ENCODE measurements around the gene GGT6. TPM values are rescaled to one million over a fixed set of nuclear protein-coding genes. Genes with fewer than 3 reads are reported as not detected.

The GGT6 gene
- total RNA-seq, 1 experiment from 2014 or later = not detected

DNA sequence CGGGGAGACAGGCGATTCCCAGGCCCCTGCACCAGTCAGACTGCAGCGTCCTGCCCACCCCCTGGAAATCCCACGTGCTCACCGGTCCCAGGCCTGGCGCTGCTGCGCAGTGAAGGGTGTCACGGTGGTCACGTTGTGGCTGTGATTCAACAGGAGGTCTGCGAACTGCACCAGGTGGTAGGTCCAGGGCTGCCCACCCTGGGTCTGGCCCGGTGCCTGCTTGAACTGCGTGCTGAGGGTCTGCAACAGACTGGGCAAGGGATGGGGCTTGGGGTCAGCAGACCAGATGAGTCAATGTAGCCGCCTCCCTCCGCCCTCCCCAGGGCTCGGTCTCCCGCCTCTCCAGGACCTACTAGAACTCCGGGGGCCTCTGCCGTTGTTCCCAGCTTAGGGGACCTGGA is 12.3 kb downstream of the GGT6 start:
- H3K4me3 ChIP-seq = no peak overlapping the region
- H3K4me1 ChIP-seq (replicated peaks) = no peaks in the 10 kb centered on the region
- DNase-seq (ENCODE audit: low read depth in 1 of 2, low spot score in 2 of 2) = peak in 1 of 2 experiments; percentile 36
- H3K27me3 ChIP-seq (replicated peaks) = no peaks in the 10 kb centered on the region
- peaks cover 70% of the 10 kb centered on the region for H3K36me3 ChIP-seq
- no peaks in the 10 kb centered on the region for H3K9me3 ChIP-seq (replicated peaks)
- H3K27ac ChIP-seq = no peak overlapping the region

DNA sequence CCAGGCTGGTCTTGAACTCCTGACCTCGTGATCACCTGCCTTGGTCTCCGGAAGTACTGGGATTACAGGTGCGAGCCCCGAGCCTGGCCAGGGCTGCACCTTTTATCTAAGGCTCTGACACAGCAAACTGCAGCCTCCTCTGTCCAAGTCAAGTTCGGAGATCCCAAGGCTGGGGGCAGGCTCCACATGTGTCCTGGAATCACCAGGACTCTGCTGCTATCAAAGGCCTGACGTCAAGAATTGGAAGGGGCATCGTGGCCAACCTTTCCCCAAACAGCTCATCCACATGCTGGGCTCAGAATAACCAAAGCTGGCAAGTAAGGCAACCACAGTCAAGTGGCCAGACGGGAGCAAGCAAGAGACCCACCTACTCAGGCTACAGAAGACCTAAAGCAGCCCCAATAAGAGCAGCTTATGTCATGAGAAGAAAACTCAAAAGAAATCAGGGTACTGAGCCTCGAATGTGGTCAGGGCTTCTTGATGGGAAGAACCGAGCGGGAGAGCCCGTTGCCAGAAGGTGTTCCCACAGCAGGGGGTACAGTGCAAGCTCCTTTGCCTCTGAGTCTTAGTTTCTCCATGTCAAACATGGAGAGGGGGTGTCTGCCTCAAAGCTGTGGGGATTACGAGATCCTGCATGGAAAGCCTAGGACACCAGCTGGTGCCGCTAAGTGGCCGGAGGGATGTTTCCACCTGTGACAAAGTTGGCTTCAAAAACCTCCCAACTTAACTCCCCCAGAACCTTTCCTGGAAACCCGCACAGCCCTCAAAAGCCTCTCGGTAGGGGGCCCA is 13.1 kb downstream of the GGT6 start:
- Histone ChIP-seq H3K4me1 (replicated peaks) (no peaks in the 10 kb centered on the region), H3K27me3 (replicated peaks) (no peaks in the 10 kb centered on the region), H3K27ac (no peak overlapping the region), H3K9me3 (replicated peaks) (no peaks in the 10 kb centered on the region), H3K4me3 (no peak overlapping the region), H3K36me3 (peaks cover 72% of the 10 kb centered on the region)
- no peak for DNase-seq (ENCODE audit: low read depth in 1 of 2, low spot score in 2 of 2)

DNA sequence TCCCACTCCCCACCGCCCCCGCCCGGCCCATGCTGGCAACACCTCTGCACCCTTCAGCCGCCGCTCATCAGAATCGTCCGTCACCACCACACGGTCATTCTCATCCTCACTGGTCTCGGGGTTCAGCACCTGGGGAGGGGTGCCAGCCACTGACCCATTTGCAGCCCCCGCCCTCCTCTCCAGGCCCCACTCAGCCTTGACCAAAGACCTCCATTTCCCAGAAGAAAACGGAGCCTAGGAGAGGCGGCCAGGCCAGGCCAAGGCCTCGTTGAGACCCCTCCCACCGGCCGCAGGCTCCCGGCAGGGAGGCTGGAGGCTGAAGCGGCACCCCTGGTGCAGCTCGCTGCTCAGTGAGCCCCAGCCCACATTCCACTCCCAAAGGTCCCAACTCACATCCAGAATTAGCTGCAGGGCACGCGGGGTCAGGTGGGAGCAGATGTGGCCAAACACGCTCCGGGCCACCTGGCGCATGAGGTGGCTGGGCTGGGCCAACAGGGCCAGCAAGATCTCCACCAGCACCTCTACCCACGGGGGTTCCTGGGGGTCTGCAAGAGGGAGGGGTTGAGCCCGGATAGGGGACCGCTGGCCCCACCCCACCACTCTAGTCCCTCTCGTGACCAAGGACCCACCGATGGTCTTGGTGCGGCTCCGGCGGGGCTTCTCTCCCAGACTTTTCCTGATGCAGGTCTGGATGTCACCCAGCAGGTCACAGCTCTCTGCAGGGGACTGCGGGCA is 15.0 kb downstream of the GGT6 start:
- H3K4me1 ChIP-seq (replicated peaks) = no peaks in the 10 kb centered on the region
- H3K27ac ChIP-seq = no peak overlapping the region
- peaks cover 72% of the 10 kb centered on the region for H3K36me3 ChIP-seq
- no peak overlapping the region for H3K4me3 ChIP-seq
- DNase-seq (ENCODE audit: low read depth in 1 of 2, low spot score in 2 of 2) = no peak
- no peaks in the 10 kb centered on the region for H3K27me3 ChIP-seq (replicated peaks)
- no peaks in the 10 kb centered on the region for H3K9me3 ChIP-seq (replicated peaks)

DNA sequence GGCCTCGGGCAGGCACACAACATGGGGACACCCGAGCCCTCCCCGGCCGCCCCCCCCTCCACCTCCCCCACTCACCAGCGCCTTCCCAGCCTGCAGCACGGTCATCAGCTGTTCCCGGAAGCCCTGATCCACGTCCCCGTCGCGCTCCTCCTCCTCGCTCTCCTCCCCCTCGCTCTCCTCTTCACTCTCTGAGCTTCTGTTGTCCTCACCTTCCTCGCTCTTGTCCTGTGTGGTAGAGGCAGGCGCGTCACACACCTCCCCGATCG is 15.5 kb downstream of the GGT6 start:
- no peak for DNase-seq (ENCODE audit: low read depth in 1 of 2, low spot score in 2 of 2)
- no peaks in the 10 kb centered on the region for H3K27me3 ChIP-seq (replicated peaks)
- H3K9me3 ChIP-seq (replicated peaks) = no peaks in the 10 kb centered on the region
- no peak overlapping the region for H3K27ac ChIP-seq
- no peak overlapping the region for H3K4me3 ChIP-seq
- no peaks in the 10 kb centered on the region for H3K4me1 ChIP-seq (replicated peaks)
- H3K36me3 ChIP-seq = peaks cover 69% of the 10 kb centered on the region

DNA sequence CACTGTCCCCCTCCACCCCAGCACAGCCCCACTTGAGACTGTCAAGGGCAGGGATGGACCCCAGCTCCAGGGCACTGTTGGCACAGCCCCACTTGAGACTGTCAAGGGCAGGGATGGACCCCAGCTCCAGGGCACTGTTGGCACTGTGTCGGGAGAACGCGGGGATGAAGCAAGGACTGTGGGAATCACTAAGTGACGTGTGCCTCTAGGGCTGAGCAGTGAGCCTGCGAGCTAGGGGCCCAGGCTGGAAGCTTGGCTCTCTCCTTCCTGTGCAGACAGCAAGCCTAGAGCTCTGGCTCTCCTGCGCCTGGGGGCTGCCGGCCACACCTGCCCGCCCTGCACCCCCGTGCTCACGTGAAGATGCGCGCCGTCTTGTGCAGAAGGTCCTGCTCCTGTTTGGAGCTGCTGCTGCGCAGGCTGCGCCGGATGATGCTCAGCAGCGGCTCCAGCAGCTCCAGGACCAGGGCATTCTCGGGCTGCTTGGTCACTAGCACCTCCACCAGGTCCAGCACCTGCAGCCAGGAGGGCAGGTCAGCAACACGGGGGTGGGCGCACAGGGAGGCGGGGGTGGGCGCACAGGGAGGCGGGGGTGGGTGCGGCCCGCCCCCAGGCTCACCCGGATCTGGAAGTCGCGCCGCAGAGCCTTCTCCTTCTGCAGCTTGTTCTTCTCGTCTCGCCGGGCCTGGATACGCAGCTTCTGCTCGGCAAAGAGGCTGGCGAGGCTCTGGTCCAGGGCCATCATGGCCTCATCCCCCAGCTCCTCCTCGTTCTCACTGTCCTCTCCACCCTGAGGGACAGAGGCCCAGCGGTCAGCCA is 16.0 kb downstream of the GGT6 start:
- Histone ChIP-seq H3K4me3 (no peak overlapping the region), H3K9me3 (replicated peaks) (no peaks in the 10 kb centered on the region), H3K27me3 (replicated peaks) (no peaks in the 10 kb centered on the region), H3K4me1 (replicated peaks) (no peaks in the 10 kb centered on the region), H3K27ac (no peak overlapping the region), H3K36me3 (peaks cover 73% of the 10 kb centered on the region)
- no peak for DNase-seq (ENCODE audit: low read depth in 1 of 2, low spot score in 2 of 2)

DNA sequence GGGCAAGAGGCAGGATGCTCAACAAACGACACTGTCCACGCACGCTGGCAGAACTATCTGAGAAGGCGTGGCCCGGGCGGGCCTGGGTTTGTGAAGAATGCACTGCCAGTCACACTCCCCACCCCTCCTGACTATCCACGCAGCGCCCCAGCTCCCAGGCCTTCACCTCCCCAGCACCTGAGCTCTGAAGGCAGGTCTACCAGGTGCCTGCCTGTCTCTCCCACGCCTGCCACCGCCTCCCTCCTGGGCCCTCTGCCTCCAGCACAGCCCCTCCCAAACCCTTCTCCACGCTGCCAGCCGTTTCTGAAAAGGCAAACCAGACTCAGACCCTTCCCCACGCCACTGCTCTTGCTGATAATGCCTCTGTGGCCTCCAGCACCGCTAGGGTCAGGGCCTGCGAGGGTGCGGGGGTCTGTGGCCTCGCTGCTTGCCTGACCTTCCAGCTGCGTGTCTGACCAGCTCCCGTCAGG is 16.8 kb downstream of the GGT6 start:
- Histone ChIP-seq H3K27ac (no peak overlapping the region), H3K27me3 (replicated peaks) (no peaks in the 10 kb centered on the region), H3K4me3 (no peak overlapping the region), H3K36me3 (peaks cover 70% of the 10 kb centered on the region), H3K4me1 (replicated peaks) (no peaks in the 10 kb centered on the region), H3K9me3 (replicated peaks) (no peaks in the 10 kb centered on the region)
- DNase-seq (ENCODE audit: low read depth in 1 of 2, low spot score in 2 of 2) = no peak

DNA sequence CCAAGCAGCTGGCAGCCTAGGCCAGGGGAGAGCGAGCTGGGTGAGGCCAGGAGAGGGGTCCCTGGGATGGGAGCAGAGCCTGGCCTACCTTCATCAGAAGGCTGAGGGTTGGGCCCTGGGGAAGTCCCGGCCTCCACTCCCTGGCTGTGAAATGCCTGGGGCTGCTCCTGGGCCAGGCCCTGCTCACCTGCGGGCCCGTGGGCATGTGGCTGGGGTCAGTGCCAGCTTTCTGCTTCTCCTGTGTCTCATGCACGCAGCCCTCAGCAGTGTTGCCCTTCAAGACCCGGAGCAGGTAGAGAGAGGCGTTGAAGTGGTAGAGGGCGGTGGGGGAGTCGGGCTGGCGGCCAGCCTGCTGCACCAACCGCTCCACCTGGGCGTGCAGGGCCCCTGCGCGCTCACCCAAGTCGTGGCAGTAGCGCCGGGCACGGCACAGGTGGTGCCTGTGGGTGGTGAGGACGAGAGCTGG is 17.6 kb downstream of the GGT6 start:
- no peak overlapping the region for H3K27ac ChIP-seq
- no peak for DNase-seq (ENCODE audit: low read depth in 1 of 2, low spot score in 2 of 2)
- peaks cover 62% of the 10 kb centered on the region for H3K36me3 ChIP-seq
- H3K27me3 ChIP-seq (replicated peaks) = no peaks in the 10 kb centered on the region
- H3K9me3 ChIP-seq (replicated peaks) = no peaks in the 10 kb centered on the region
- H3K4me1 ChIP-seq (replicated peaks) = no peaks in the 10 kb centered on the region
- no peak overlapping the region for H3K4me3 ChIP-seq

DNA sequence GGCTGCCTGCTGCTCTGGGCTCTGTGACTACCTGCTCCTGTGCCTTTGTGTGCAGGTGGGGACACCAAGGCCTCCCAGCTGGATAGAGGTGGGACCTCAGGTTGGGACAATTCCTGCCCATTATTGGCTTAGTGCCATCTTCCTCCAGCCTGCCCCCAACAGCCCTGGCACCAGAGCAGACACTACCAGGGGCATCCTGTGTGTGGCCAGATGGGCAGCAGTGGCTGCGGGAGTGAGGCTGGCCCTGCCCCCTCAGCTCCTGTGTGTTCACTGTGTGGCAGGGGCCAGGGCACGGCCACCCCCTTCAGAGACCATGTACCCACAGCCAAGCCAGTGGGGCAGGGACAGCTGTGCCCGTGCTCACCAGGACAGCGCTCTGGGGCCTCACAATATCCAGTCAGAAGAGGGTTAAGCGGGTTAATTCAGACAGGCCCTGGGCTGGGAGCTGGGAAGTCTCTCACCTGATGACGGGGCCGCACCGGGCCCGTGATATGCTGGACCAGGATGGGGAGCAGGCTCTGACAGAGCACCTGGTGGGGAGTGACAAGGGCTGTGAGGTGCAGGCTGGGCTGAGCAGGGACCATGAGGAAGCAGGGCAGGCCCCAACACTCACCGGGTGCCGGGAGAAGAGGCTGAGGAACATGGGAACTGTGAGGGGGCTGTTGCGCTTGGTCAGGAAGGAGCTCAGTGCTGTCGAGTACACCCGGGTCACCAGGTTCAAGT is 18.2 kb downstream of the GGT6 start:
- Histone ChIP-seq H3K36me3 (peaks cover 56% of the 10 kb centered on the region), H3K4me3 (no peak overlapping the region), H3K9me3 (replicated peaks) (no peaks in the 10 kb centered on the region), H3K27me3 (replicated peaks) (no peaks in the 10 kb centered on the region), H3K4me1 (replicated peaks) (no peaks in the 10 kb centered on the region), H3K27ac (no peak overlapping the region)
- DNase-seq (ENCODE audit: low read depth in 1 of 2, low spot score in 2 of 2) = no peak

DNA sequence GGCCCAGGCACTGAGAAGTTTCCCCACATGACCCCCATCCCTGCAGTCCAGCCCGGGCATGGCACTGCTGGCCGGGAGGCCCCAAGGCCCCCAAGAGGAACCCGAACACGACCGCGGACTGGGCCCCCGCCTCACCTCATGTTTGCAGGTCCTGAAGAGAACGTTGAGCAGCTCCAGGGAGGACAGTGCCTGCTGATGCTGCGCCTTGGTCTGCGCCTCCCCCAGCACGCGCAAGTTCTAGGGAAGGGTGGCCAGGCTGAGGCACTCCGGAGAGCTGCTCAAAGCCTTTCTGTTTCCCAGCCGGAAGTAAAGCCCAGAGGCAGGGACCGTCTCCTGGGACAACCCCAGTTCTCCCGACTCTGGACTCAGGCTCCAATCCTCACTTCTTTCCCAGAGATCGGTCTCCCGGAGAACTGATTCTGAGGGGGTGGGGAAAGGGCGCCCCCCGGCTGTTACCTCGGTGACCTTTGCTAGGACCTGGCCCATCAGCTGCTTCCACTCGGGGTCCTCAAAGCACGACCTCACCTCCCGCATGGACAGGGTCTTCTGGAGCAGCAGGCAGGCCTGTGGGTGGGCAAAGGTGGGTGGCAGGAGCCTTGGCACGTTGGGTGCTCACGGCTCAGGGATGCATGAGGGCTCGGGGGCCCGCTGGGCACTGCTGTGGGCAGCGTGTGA is 18.9 kb downstream of the GGT6 start:
- Histone ChIP-seq H3K4me3 (no peak overlapping the region), H3K9me3 (replicated peaks) (no peaks in the 10 kb centered on the region), H3K27ac (no peak overlapping the region), H3K36me3 (peaks cover 55% of the 10 kb centered on the region), H3K27me3 (replicated peaks) (no peaks in the 10 kb centered on the region), H3K4me1 (replicated peaks) (no peaks in the 10 kb centered on the region)
- DNase-seq (ENCODE audit: low read depth in 1 of 2, low spot score in 2 of 2) = no peak

DNA sequence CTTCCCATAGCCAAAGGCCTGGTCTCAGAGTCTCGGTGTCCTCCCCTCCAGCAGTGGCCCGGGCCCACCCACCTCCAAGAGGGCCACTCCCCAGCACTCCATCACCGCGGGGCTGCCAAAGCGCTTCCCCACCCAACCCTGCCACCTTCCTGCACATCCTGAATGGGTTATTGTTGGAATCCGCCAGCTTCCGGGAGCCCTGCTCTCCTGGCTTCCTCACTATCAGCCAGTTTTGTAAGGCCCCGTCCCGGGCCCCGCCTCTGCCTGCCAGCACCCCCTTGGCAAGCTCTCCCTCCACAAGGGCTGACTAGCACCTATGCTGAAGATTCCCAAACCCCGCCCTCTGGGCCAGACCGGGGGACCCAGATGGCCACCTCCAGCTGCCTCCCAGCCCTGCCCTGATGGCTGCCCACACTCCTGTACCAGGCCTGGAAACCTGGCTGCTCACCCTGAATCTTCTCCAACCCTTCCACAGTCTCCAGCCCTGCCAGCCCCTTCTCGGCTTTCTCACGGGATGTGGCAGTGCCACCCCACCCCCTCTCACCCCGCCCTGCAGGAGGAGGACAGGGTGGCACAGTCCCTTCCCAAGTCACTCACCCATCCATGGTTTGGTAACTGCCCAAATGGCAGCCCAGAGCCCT is 19.6 kb downstream of the GGT6 start:
- Histone ChIP-seq H3K4me1 (replicated peaks) (no peaks in the 10 kb centered on the region), H3K4me3 (no peak overlapping the region), H3K36me3 (peaks cover 50% of the 10 kb centered on the region), H3K9me3 (replicated peaks) (no peaks in the 10 kb centered on the region), H3K27ac (no peak overlapping the region), H3K27me3 (replicated peaks) (no peaks in the 10 kb centered on the region)
- no peak for DNase-seq (ENCODE audit: low read depth in 1 of 2, low spot score in 2 of 2)

DNA sequence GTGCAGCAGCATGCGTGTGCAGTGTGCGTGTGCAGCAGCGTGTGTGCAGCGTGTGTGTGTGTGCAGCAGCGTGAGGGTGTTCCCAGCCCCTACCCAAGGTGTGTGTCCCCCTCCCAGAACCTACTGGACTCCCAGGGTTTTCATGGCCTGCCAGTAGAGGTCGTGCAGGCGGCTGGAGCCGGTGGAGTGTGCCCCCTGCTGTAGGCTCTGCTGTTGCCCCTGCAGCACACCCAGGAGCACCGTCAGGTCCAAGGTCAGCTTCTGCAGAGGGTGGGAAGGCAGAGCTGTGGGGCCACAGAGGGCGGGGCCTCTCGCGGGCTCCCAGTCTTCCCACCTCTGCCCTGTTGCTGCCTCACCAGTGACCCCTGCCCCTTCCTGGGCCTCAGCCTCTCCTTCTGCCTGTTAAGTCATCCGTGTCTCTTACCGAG is 20.1 kb downstream of the GGT6 start:
- Histone ChIP-seq H3K27ac (no peak overlapping the region), H3K27me3 (replicated peaks) (no peaks in the 10 kb centered on the region), H3K9me3 (replicated peaks) (no peaks in the 10 kb centered on the region), H3K4me1 (replicated peaks) (no peaks in the 10 kb centered on the region), H3K4me3 (no peak overlapping the region), H3K36me3 (peaks cover 44% of the 10 kb centered on the region)
- DNase-seq (ENCODE audit: low read depth in 1 of 2, low spot score in 2 of 2) = no peak

DNA sequence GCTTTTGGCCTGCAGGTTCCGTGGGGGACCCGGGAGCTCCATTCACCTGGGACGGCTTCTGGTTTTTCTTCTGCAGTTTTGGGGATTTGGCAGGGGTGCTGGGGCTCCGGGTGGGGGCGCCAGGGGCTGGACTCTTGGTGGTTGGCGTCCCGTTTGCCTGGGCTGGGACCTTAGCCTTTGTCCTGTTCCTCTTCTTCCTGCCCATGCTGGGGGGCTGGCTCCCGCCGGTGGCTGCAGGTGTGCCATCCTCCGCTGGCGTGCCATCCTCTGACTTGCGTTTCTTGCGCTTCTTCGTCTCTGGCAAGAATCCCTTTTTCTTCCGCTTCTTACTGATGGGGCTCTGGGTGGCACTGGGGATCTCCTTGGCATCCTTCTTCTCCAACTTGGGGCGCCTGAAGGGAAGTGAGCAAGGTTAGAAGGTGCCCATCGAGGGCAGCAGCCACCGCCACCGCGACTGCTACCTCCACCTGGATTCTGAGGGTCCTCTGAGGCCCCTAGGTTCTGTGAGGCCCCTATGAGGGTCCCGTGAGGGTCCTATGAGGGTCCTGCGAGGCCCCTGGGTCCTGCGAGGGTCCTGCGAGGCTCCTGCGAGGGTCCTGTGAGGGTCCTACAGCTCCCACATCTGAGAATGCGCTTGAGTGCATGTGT is 20.7 kb downstream of the GGT6 start:
- H3K9me3 ChIP-seq (replicated peaks) = no peaks in the 10 kb centered on the region
- peaks cover 42% of the 10 kb centered on the region for H3K36me3 ChIP-seq
- no peaks in the 10 kb centered on the region for H3K27me3 ChIP-seq (replicated peaks)
- DNase-seq (ENCODE audit: low read depth in 1 of 2, low spot score in 2 of 2) = no peak
- H3K27ac ChIP-seq = no peak overlapping the region
- H3K4me3 ChIP-seq = no peak overlapping the region
- no peaks in the 10 kb centered on the region for H3K4me1 ChIP-seq (replicated peaks)

Measured in SJSA1 (cell line).